HCT116 (cell line): ENCODE measurements around the gene ORM1. TPM values are rescaled to one million over a fixed set of nuclear protein-coding genes. Genes with fewer than 3 reads are reported as not detected.

Experiments used
- ATAC-seq: fragments of 200-7000 bp; cut with Tn5 transposase; 2 replicates; pipeline ENCODE4 v1.9.1; 2020; ENCODE audit warnings: mild to moderate bottlenecking, moderate library complexity
- BruUV-seq: library from RNA; stranded (reverse); fragments of 400-500 nt; replicated peaks from 2 replicates; lab custom pipeline; 2021; lab: Mats Ljungman, UMichigan
- CTCF ChIA-PET: fragments of 300-600 bp; sonication (Branson Sonifier 250); formaldehyde crosslinking; loops from one replicate; lab custom pipeline; 2021; ENCODE audit warnings: antibody characterized with exemption; lab: Charles Lee
- POLR2A ChIA-PET: fragments of 300-600, 350-600 bp; sonication (Branson Sonifier 250); formaldehyde crosslinking; loops from one replicate; lab custom pipeline; 2021; ENCODE audit warnings: antibody characterized with exemption; lab: Charles Lee
- RAD21 ChIA-PET, 2 experiments: fragments of 300-600 bp; sonication (Branson Sonifier 250); formaldehyde crosslinking; loops; one replicate each; lab custom pipeline; 2023; ENCODE audit warnings: low total read pairs in 2 of 2; ENCODE audit not compliant: uncharacterized antibody in 2 of 2, unreplicated experiment in 2 of 2, low non-redundant PET in 1 of 2; lab: Charles Lee
- DNase-seq: peaks from one replicate; pipeline ENCODE4 v3.0.0-alpha.2; 2010; ENCODE audit warnings: low read depth, low spot score
- H2AFZ ChIP-seq: fragments of 200-600 bp; shearing (Covaris generic), sonication (generic); 2 replicates; pipeline ENCODE4 v1.6.1; 2017; ENCODE audit warnings: low read depth, mixed run types, mixed read lengths, antibody characterized with exemption, low read length; ENCODE audit not compliant: poor library complexity, severe bottlenecking
- H3K27ac ChIP-seq: 2 replicates; pipeline ENCODE4 v1.5.1; 2012; ENCODE audit warnings: low read depth, low read length
- H3K27me3 ChIP-seq: fragments of 200-600 bp; sonication (generic); 2 replicates; pipeline ENCODE4 v1.6.1; 2016; ENCODE audit warnings: mixed run types, low read length, mixed read lengths; ENCODE audit not compliant: insufficient read depth
- H3K36me3 ChIP-seq, 2 experiments: fragments of 200-500 bp in 1 of 2; fragments of 200-600 bp in 1 of 2; sonication (Bioruptor generic) in 1 of 2; sonication (generic) in 1 of 2; 2 replicates each; pipeline versions ENCODE4 v1.5.1 to v1.6.1; 2014 to 2016; ENCODE audit warnings: low read length in 2 of 2, inconsistent platforms in 1 of 2, mixed read lengths in 1 of 2, mixed run types in 1 of 2; ENCODE audit not compliant: insufficient read depth in 2 of 2, control insufficient read depth in 1 of 2
- H3K4me1 ChIP-seq, 2 experiments: fragments of 200-600 bp in 1 of 2; sonication (generic) in 1 of 2; 2 replicates each; pipeline versions ENCODE4 v1.5.1 to v1.6.1; 2012 to 2017; ENCODE audit warnings: low read length in 2 of 2, inconsistent platforms in 1 of 2, mild to moderate bottlenecking in 1 of 2, mixed read lengths in 1 of 2, mixed run types in 1 of 2, moderate library complexity in 1 of 2; ENCODE audit not compliant: insufficient read depth in 2 of 2, control insufficient read depth in 1 of 2
- H3K4me2 ChIP-seq: fragments of 200-600 bp; sonication (generic); 2 replicates; pipeline ENCODE4 v1.6.1; 2017; ENCODE audit warnings: mixed run types, low read length, mixed read lengths
- H3K4me3 ChIP-seq, 2 experiments: fragments of 200-600 bp in 1 of 2; sonication (generic) in 1 of 2; replicated peaks in 1 of 2; 2 replicates each; pipeline ENCODE4 v1.5.1; 2011 to 2016; ENCODE audit warnings: low read length in 2 of 2, control low read depth in 1 of 2, low read depth in 1 of 2, mild to moderate bottlenecking in 1 of 2, mixed read lengths in 1 of 2, mixed run types in 1 of 2
- H3K79me2 ChIP-seq: fragments of 200-600 bp; sonication (generic); 2 replicates; pipeline ENCODE4 v1.6.1; 2017; ENCODE audit warnings: mild to moderate bottlenecking, mixed run types, low read length, moderate library complexity, mixed read lengths; ENCODE audit not compliant: insufficient read depth
- H3K9ac ChIP-seq: fragments of 200-600 bp; sonication (generic); 2 replicates; pipeline ENCODE4 v1.6.1; 2016; ENCODE audit warnings: low read length, mixed read lengths
- H3K9me2 ChIP-seq: fragments of 200-600 bp; sonication (generic), shearing (Covaris generic); 2 replicates; pipeline ENCODE4 v1.6.1; 2017; ENCODE audit warnings: mixed run types, mild to moderate bottlenecking, moderate library complexity; ENCODE audit not compliant: insufficient read depth
- H3K9me3 ChIP-seq, 2 experiments: fragments of 200-500 bp in 1 of 2; fragments of 200-600 bp in 1 of 2; sonication (Bioruptor generic) in 1 of 2; sonication (generic) in 1 of 2; 2 replicates each; pipeline ENCODE4 v1.6.1; 2014 to 2017; ENCODE audit warnings: low read length in 2 of 2, mixed read lengths in 2 of 2, inconsistent platforms in 1 of 2, low read depth in 1 of 2, mild to moderate bottlenecking in 1 of 2, mixed run types in 1 of 2, moderate library complexity in 1 of 2; ENCODE audit not compliant: control insufficient read depth in 1 of 2, insufficient read depth in 1 of 2
- H4K20me1 ChIP-seq: fragments of 200-600 bp; sonication (generic), shearing (Covaris generic); 2 replicates; pipeline ENCODE4 v1.6.1; 2017; ENCODE audit warnings: mixed run types, mild to moderate bottlenecking, moderate library complexity; ENCODE audit not compliant: insufficient read depth
- CEBPB ChIP-seq: IDR thresholded peaks from 2 replicates; pipeline ENCODE4 v1.6.1; 2012; ENCODE audit warnings: low read depth
- JUND ChIP-seq: IDR thresholded peaks from 2 replicates; pipeline ENCODE4 v1.6.1; 2012
- MAX ChIP-seq: IDR thresholded peaks from 2 replicates; pipeline ENCODE4 v1.6.1; 2012
- POLR2AphosphoS5 ChIP-seq: IDR thresholded peaks from 2 replicates; pipeline ENCODE4 v1.6.1; 2011; ENCODE audit warnings: mild to moderate bottlenecking, low read depth, low read length, moderate library complexity
- RAD21 ChIP-seq: IDR thresholded peaks from 2 replicates; pipeline ENCODE4 v1.6.1; 2012; ENCODE audit warnings: low read depth, mild to moderate bottlenecking
- intact Hi-C: fragments of 100-400 bp; cut with micrococcal nuclease; formaldehyde crosslinking; loops from 2 replicates; pipeline ENCODE4 v1.10.0; 2022
- total RNA-seq: library from RNA; stranded (reverse); gene quantifications from one replicate; pipeline ENCODE4 v1.2.1, GENCODE V29; 2021; ENCODE audit not compliant: unreplicated experiment

Gene ORM1
- total RNA-seq, 1 experiment from 2014 or later, result 5.6 TPM

- ATAC-seq, result no peak
- no peak overlapping the region for H2AFZ ChIP-seq
Observed at GRCh38 chr9:114317665-114318357, 5.1 kb upstream of the ORM1 start.

GRCh38 chr9:114318416-114318815 lies 4.5 kb upstream of the ORM1 start:
- H3K27ac ChIP-seq, result no peak overlapping the region
- BruUV-seq, result no TSS peak
- no peaks in the 10 kb centered on the region for H3K9me2 ChIP-seq
- no peaks in the 10 kb centered on the region for H3K36me3 ChIP-seq
- TF ChIP-seq JUND (no peak), CEBPB (no peak), RAD21 (no peak)
- intact Hi-C loops, result no loop called here
- no peaks in the 10 kb centered on the region for H3K9me3 ChIP-seq
- no peaks in the 10 kb centered on the region for H3K27me3 ChIP-seq
- H3K79me2 ChIP-seq, result no peaks in the 10 kb centered on the region
- no peak overlapping the region for H3K9ac ChIP-seq
- no peak overlapping the region for H2AFZ ChIP-seq
- DNase-seq, result no peak
- CTCF ChIA-PET, result no interaction called here
- no peak overlapping the region for H3K4me3 ChIP-seq
- RAD21 ChIA-PET, result interaction anchor here in 1 of 2 experiments (0.7 kb wide), 1 partner anchor 417 kb away, joined by 3 read pairs; no protein-coding TSS in a partner anchor
- H3K4me2 ChIP-seq, result no peak overlapping the region
- POLR2A ChIA-PET, result no interaction called here
- H3K4me1 ChIP-seq, result no peaks in the 10 kb centered on the region
- H4K20me1 ChIP-seq, result no peaks in the 10 kb centered on the region
- no peak for ATAC-seq

More at GRCh38 chr9:114317665-114318357, 5.1 kb upstream of the ORM1 start:
- TF ChIP-seq POLR2AphosphoS5 (no peak), MAX (peak; percentile 41)
- Histone ChIP-seq H3K79me2 (no peaks in the 10 kb centered on the region), H3K27me3 (no peaks in the 10 kb centered on the region), H4K20me1 (no peaks in the 10 kb centered on the region), H3K9me2 (no peaks in the 10 kb centered on the region), H3K4me1 (no peaks in the 10 kb centered on the region), H3K9ac (no peak overlapping the region), H3K4me3 (no peak overlapping the region), H3K27ac (no peak overlapping the region), H3K9me3 (no peaks in the 10 kb centered on the region), H3K36me3 (no peaks in the 10 kb centered on the region), H3K4me2 (no peak overlapping the region)
- POLR2A ChIA-PET, result no interaction called here
- intact Hi-C loops, result no loop called here
- no peak for DNase-seq
- CTCF ChIA-PET, result no interaction called here
- RAD21 ChIA-PET, result interaction anchor here in 1 of 2 experiments (0.7 kb wide), 1 partner anchor 417 kb away, joined by 3 read pairs; no protein-coding TSS in a partner anchor
- no TSS peak for BruUV-seq
